Measurements from ENCODE around the gene POMT2.

The POMT2 gene

GRCh38 chr14:77311217-77311616, 9.5 kb downstream of the POMT2 start:
- H3K27ac ChIP-seq (ENCODE audit: low read depth, low read length) = no peak overlapping the region

GRCh38 chr14:77310026-77310425, 10.7 kb downstream of the POMT2 start:
- Histone ChIP-seq H3K9me3 (ENCODE audit: low read length) (no peaks in the 10 kb centered on the region), H3K36me3 (ENCODE audit: insufficient read depth, low read length) (peaks cover 3% of the 10 kb centered on the region), H3K27me3 (ENCODE audit: control insufficient read depth in 1 of 2, insufficient read depth in 2 of 2, low read length in 2 of 2) (no peaks in the 10 kb centered on the region), H3K4me3 (ENCODE audit: low read depth in 1 of 2, low read length in 2 of 2) (no peak overlapping the region), H3K4me1 (ENCODE audit: insufficient read depth, low read length) (peaks cover 39% of the 10 kb centered on the region), H3K27ac (ENCODE audit: low read depth, low read length) (no peak overlapping the region), H3K9ac (ENCODE audit: low read length) (no peak overlapping the region)

More at GRCh38 chr14:77311217-77311616, 9.5 kb downstream of the POMT2 start:
- Histone ChIP-seq H3K27me3 (ENCODE audit: control insufficient read depth in 1 of 2, insufficient read depth in 2 of 2, low read length in 2 of 2) (no peaks in the 10 kb centered on the region), H3K9me3 (ENCODE audit: low read length) (no peaks in the 10 kb centered on the region), H3K4me3 (ENCODE audit: low read depth in 1 of 2, low read length in 2 of 2) (no peak overlapping the region), H3K4me1 (ENCODE audit: insufficient read depth, low read length) (peaks cover 50% of the 10 kb centered on the region), H3K36me3 (ENCODE audit: insufficient read depth, low read length) (peaks cover under 1% of the 10 kb centered on the region), H3K9ac (ENCODE audit: low read length) (no peak overlapping the region)

GRCh38 chr14:77309131-77309530, 11.6 kb downstream of the POMT2 start:
- Histone ChIP-seq H3K27me3 (ENCODE audit: control insufficient read depth in 1 of 2, insufficient read depth in 2 of 2, low read length in 2 of 2) (no peaks in the 10 kb centered on the region), H3K4me1 (ENCODE audit: insufficient read depth, low read length) (peaks cover 30% of the 10 kb centered on the region), H3K9ac (ENCODE audit: low read length) (no peak overlapping the region), H3K27ac (ENCODE audit: low read depth, low read length) (no peak overlapping the region), H3K4me3 (ENCODE audit: low read depth in 1 of 2, low read length in 2 of 2) (no peak overlapping the region), H3K36me3 (ENCODE audit: insufficient read depth, low read length) (peaks cover 3% of the 10 kb centered on the region), H3K9me3 (ENCODE audit: low read length) (no peaks in the 10 kb centered on the region)

GRCh38 chr14:77306851-77307496, 13.7 kb downstream of the POMT2 start:
- H3K9ac ChIP-seq (ENCODE audit: low read length) = no peak overlapping the region
- H3K27ac ChIP-seq (ENCODE audit: low read depth, low read length) = peak overlapping the region; percentile 12
- H3K36me3 ChIP-seq (ENCODE audit: insufficient read depth, low read length) = peaks cover 12% of the 10 kb centered on the region
- peaks cover 15% of the 10 kb centered on the region for H3K4me1 ChIP-seq (ENCODE audit: insufficient read depth, low read length)
- H3K27me3 ChIP-seq (ENCODE audit: control insufficient read depth in 1 of 2, insufficient read depth in 2 of 2, low read length in 2 of 2) = no peaks in the 10 kb centered on the region
- no peak overlapping the region for H3K4me3 ChIP-seq (ENCODE audit: low read depth in 1 of 2, low read length in 2 of 2)
- H3K9me3 ChIP-seq (ENCODE audit: low read length) = no peaks in the 10 kb centered on the region

GRCh38 chr14:77306416-77306815, 14.3 kb downstream of the POMT2 start:
- Histone ChIP-seq H3K9ac (ENCODE audit: low read length) (no peak overlapping the region), H3K4me1 (ENCODE audit: insufficient read depth, low read length) (peaks cover 15% of the 10 kb centered on the region), H3K27me3 (ENCODE audit: control insufficient read depth in 1 of 2, insufficient read depth in 2 of 2, low read length in 2 of 2) (no peaks in the 10 kb centered on the region), H3K36me3 (ENCODE audit: insufficient read depth, low read length) (peaks cover 13% of the 10 kb centered on the region), H3K9me3 (ENCODE audit: low read length) (no peaks in the 10 kb centered on the region), H3K4me3 (ENCODE audit: low read depth in 1 of 2, low read length in 2 of 2) (no peak overlapping the region), H3K27ac (ENCODE audit: low read depth, low read length) (no peak overlapping the region)

- no peak overlapping the region for H3K4me3 ChIP-seq (ENCODE audit: low read depth in 1 of 2, low read length in 2 of 2)
- H3K9me3 ChIP-seq (ENCODE audit: low read length) = no peaks in the 10 kb centered on the region
- no peak overlapping the region for H3K27ac ChIP-seq (ENCODE audit: low read depth, low read length)
- peaks cover 15% of the 10 kb centered on the region for H3K4me1 ChIP-seq (ENCODE audit: insufficient read depth, low read length)
- H3K36me3 ChIP-seq (ENCODE audit: insufficient read depth, low read length) = peaks cover 13% of the 10 kb centered on the region
- no peak overlapping the region for H3K9ac ChIP-seq (ENCODE audit: low read length)
- H3K27me3 ChIP-seq (ENCODE audit: control insufficient read depth in 1 of 2, insufficient read depth in 2 of 2, low read length in 2 of 2) = no peaks in the 10 kb centered on the region
These were observed 15.0 kb downstream of the POMT2 start for GRCh38 chr14:77305696-77306095.

- no peak overlapping the region for H3K9ac ChIP-seq (ENCODE audit: low read length)
- H3K4me3 ChIP-seq (ENCODE audit: low read depth in 1 of 2, low read length in 2 of 2) = no peak overlapping the region
- no peaks in the 10 kb centered on the region for H3K9me3 ChIP-seq (ENCODE audit: low read length)
- peaks cover 15% of the 10 kb centered on the region for H3K4me1 ChIP-seq (ENCODE audit: insufficient read depth, low read length)
- H3K27ac ChIP-seq (ENCODE audit: low read depth, low read length) = no peak overlapping the region
- peaks cover 13% of the 10 kb centered on the region for H3K36me3 ChIP-seq (ENCODE audit: insufficient read depth, low read length)
- no peaks in the 10 kb centered on the region for H3K27me3 ChIP-seq (ENCODE audit: control insufficient read depth in 1 of 2, insufficient read depth in 2 of 2, low read length in 2 of 2)
These were observed 17.1 kb downstream of the POMT2 start for GRCh38 chr14:77303417-77304156.

GRCh38 chr14:77302926-77303325, 17.8 kb downstream of the POMT2 start:
- H3K9ac ChIP-seq (ENCODE audit: low read length) = no peak overlapping the region
- no peak overlapping the region for H3K27ac ChIP-seq (ENCODE audit: low read depth, low read length)
- H3K27me3 ChIP-seq (ENCODE audit: control insufficient read depth in 1 of 2, insufficient read depth in 2 of 2, low read length in 2 of 2) = no peaks in the 10 kb centered on the region
- peaks cover 15% of the 10 kb centered on the region for H3K4me1 ChIP-seq (ENCODE audit: insufficient read depth, low read length)
- H3K36me3 ChIP-seq (ENCODE audit: insufficient read depth, low read length) = peaks cover 20% of the 10 kb centered on the region
- no peaks in the 10 kb centered on the region for H3K9me3 ChIP-seq (ENCODE audit: low read length)
- no peak overlapping the region for H3K4me3 ChIP-seq (ENCODE audit: low read depth in 1 of 2, low read length in 2 of 2)

GRCh38 chr14:77301103-77301502, 19.6 kb downstream of the POMT2 start:
- Histone ChIP-seq H3K4me1 (ENCODE audit: insufficient read depth, low read length) (no peaks in the 10 kb centered on the region), H3K4me3 (ENCODE audit: low read depth in 1 of 2, low read length in 2 of 2) (no peak overlapping the region), H3K27ac (ENCODE audit: low read depth, low read length) (no peak overlapping the region), H3K9me3 (ENCODE audit: low read length) (no peaks in the 10 kb centered on the region), H3K27me3 (ENCODE audit: control insufficient read depth in 1 of 2, insufficient read depth in 2 of 2, low read length in 2 of 2) (no peaks in the 10 kb centered on the region), H3K9ac (ENCODE audit: low read length) (no peak overlapping the region), H3K36me3 (ENCODE audit: insufficient read depth, low read length) (peaks cover 29% of the 10 kb centered on the region)

- H3K27ac ChIP-seq (ENCODE audit: low read depth, low read length) = no peak overlapping the region
- H3K9me3 ChIP-seq (ENCODE audit: low read length) = no peaks in the 10 kb centered on the region
- H3K36me3 ChIP-seq (ENCODE audit: insufficient read depth, low read length) = peaks cover 33% of the 10 kb centered on the region
- no peaks in the 10 kb centered on the region for H3K27me3 ChIP-seq (ENCODE audit: control insufficient read depth in 1 of 2, insufficient read depth in 2 of 2, low read length in 2 of 2)
- H3K9ac ChIP-seq (ENCODE audit: low read length) = no peak overlapping the region
- H3K4me3 ChIP-seq (ENCODE audit: low read depth in 1 of 2, low read length in 2 of 2) = no peak overlapping the region
- H3K4me1 ChIP-seq (ENCODE audit: insufficient read depth, low read length) = no peaks in the 10 kb centered on the region
These were observed 20.9 kb downstream of the POMT2 start for GRCh38 chr14:77299771-77300170.

- H3K36me3 ChIP-seq (ENCODE audit: insufficient read depth, low read length) = peaks cover 24% of the 10 kb centered on the region
- no peak overlapping the region for H3K4me3 ChIP-seq (ENCODE audit: low read depth in 1 of 2, low read length in 2 of 2)
- no peak overlapping the region for H3K9ac ChIP-seq (ENCODE audit: low read length)
- no peaks in the 10 kb centered on the region for H3K27me3 ChIP-seq (ENCODE audit: control insufficient read depth in 1 of 2, insufficient read depth in 2 of 2, low read length in 2 of 2)
- H3K9me3 ChIP-seq (ENCODE audit: low read length) = no peaks in the 10 kb centered on the region
- H3K4me1 ChIP-seq (ENCODE audit: insufficient read depth, low read length) = no peaks in the 10 kb centered on the region
- H3K27ac ChIP-seq (ENCODE audit: low read depth, low read length) = no peak overlapping the region
These were observed 23.8 kb downstream of the POMT2 start for GRCh38 chr14:77296906-77297305.

GRCh38 chr14:77296155-77296554, 24.5 kb downstream of the POMT2 start:
- no peak overlapping the region for H3K9ac ChIP-seq (ENCODE audit: low read length)
- no peaks in the 10 kb centered on the region for H3K9me3 ChIP-seq (ENCODE audit: low read length)
- H3K4me3 ChIP-seq (ENCODE audit: low read depth in 1 of 2, low read length in 2 of 2) = no peak overlapping the region
- H3K36me3 ChIP-seq (ENCODE audit: insufficient read depth, low read length) = peaks cover 29% of the 10 kb centered on the region
- H3K4me1 ChIP-seq (ENCODE audit: insufficient read depth, low read length) = no peaks in the 10 kb centered on the region
- H3K27me3 ChIP-seq (ENCODE audit: control insufficient read depth in 1 of 2, insufficient read depth in 2 of 2, low read length in 2 of 2) = no peaks in the 10 kb centered on the region
- no peak overlapping the region for H3K27ac ChIP-seq (ENCODE audit: low read depth, low read length)

Measured in muscle layer of colon (tissue), 2 donors.